Fibroblast of skin of left quadriceps (primary cell): ENCODE data around the gene IGF2R.

ENCODE experiments used
- DNase-seq, 2 experiments: peaks; one replicate each; pipeline ENCODE4 v3.0.0-alpha.2; 2013; ENCODE audit warnings: low read depth in 2 of 2

IGF2R gene

DNA sequence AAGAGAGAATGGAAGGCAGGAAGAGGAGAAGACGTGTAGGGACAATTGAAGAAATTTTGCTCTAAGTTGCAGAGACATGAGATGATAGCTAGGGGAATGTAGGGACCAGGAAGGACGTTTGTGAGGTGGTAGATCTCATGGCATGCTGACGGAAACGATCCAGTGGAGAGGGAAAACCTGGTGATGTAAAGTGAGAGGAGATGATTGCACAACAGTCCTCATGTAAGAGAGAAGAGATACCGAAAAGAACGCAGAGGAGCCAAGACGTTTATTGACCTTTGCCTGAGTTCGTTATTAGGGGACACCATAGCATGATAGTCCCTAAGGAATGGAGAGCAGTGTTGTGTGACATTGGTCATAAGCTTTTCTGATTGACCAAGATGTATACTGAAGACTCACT is 55.3 kb downstream of the IGF2R start:
- no peak for DNase-seq

DNA sequence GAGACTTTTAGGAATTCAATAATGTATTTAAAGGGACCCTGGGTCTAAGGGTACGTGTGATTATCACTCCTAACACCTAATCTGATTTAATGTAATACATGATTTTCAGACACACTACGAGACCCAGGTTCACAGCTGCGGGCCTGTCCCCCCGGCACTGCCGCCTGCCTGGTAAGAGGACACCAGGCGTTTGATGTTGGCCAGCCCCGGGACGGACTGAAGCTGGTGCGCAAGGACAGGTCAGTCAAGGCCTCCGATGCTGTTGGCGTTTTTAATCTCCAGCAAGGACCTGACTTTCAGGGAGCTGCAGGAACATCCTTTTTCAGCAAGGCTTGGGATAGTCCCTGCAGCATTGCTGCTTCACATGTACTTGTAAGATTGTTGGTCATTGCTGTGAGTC is 58.2 kb downstream of the IGF2R start:
- no peak for DNase-seq

DNA sequence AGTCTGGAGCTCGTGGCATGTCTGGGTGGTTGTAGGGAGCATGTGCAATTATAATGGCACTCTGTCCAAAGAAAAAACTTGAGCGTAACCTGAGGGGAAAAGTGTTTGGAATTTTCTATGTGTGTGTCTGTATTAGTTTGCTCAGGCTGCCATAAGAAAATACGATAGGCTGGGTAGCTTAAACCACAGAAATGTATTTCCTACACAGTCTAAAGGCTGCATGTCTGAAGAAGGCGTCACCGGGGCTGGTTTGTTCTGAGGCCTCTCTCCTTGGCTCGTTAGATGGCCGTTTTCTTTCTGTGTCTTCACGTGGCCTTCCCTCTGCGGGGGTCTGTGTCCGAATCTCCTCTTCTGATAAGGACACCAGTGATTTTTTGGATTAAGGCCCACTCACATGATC is 59.0 kb downstream of the IGF2R start:
- no peak for DNase-seq

DNA sequence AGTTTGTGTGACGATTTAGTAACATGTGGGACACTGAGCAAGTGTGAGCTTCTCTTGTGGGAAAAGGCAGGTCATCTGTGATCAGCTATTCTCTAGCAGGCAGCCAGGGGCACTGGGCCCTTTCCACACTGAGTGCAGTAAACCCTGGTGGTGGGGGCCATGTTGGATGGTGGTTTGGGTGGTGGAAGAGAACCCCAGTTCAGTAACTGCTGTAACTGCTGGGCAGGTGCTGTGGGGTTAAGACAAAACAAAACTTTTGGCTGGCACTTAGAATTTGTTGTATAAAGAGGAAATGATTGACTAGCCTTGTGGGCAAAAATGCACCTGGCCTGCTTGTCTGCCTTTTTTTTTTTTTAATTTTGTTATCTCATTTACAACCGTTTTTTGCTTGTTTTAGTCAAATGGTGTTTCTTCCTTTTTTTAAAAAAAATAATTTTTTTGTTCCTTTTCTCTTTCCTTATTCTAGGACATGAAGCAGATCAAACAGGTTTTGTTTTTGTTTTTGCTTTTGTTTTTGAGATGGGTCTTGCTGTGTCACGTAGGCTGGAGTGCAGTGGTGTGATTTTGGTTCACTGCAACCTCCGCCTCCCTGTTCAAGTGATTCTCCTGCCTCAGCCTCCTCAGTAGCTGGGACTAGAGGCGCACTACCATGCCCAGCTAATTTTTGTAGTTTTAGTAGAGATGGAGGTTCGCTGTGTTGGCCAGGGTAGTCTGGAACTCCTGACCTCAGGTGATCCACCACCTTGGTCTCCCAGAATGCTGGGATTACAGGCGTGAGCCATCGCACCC is 59.8 kb downstream of the IGF2R start:
- no peak for DNase-seq

DNA sequence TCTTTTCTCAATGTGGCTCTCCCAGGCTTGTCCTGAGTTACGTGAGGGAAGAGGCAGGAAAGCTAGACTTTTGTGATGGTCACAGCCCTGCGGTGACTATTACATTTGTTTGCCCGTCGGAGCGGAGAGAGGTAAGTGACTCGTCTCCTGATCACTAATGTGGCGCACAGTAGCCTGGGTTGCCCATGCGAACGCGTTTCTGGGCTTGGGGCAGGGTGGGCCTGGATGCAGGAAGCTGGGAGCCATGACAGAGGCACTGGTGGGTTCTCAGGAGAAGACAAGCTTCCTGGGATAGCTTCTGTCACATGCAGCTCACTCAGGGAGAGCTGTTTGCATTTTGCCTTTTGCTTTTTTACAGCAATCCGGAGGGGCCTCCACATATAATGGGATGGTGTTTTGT is 60.6 kb downstream of the IGF2R start:
- no peak for DNase-seq

DNA sequence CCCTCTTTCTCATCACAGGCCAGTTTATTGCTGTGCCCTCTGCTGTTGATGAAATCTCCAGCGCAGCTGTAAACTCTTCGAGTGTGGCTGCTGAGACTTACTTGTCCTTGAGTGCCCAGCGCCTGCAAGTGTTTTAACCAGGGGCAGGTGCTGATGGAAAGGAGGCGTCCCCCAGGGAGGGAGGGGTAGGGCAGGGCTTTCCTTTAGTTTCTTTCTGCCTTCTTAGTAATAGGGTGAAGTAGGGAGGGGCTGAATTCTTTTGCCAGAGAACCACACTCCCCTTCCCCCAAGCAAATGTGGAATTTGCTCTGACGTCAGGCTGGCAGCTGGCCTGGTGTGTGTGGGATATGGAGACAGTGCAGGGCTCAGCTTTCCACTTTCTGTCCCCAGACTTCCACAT is 61.2 kb downstream of the IGF2R start:
- peak; percentile 93 for DNase-seq

DNA sequence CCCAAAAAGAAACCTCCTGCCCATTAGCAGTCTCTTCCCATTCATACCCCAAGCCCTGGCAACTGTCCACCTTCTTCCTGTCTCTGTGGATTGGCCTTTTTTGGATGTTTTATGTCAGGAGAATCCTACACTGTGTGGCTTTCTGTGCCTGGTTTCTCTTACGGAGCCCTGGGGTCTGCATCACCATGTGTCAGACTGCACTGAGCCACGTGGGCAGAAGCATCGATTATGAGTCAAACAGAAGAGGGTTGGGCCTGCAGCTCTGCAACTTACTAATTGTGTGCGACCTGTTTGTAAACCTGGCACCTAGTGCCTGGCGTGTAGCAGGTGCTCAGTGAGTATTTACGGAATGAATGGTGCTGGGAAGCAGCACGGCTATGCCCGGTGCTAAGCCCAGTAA is 62.6 kb downstream of the IGF2R start:
- no peak for DNase-seq

DNA sequence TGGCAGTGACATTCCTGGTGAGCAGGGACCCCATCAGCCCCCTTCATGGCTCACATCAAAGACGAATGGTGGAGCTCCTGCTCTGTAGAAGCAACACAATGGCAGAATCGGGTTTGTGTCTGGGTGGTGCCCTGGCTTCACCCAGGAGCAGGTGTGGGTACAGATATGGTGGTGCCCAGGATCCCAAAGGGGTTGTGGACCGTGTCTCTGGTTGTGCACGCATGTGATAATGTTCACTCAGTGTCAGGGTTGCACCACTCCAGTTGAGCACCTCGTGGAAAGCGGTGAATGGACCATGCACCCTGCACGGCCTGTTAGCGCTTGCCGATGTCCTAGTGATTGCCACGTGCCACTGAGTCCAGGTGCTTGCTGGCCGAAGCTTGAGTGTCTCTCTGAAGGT is 63.0 kb downstream of the IGF2R start:
- DNase-seq: no peak

DNA sequence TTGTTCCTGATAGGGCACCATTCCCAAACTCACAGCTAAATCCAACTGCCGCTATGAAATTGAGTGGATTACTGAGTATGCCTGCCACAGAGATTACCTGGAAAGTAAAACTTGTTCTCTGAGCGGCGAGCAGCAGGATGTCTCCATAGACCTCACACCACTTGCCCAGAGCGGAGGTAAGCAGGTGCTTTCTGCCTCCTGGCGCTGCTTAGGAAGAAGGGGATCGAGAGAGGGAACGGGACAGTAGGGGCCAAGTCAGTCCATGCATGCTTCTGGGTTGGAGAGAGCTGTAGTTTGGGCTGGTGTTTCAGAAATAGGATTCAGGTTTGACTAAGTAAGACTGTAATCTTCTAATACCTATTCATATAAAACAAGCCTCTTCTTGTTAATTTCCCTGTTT is 63.7 kb downstream of the IGF2R start:
- no peak for DNase-seq

DNA sequence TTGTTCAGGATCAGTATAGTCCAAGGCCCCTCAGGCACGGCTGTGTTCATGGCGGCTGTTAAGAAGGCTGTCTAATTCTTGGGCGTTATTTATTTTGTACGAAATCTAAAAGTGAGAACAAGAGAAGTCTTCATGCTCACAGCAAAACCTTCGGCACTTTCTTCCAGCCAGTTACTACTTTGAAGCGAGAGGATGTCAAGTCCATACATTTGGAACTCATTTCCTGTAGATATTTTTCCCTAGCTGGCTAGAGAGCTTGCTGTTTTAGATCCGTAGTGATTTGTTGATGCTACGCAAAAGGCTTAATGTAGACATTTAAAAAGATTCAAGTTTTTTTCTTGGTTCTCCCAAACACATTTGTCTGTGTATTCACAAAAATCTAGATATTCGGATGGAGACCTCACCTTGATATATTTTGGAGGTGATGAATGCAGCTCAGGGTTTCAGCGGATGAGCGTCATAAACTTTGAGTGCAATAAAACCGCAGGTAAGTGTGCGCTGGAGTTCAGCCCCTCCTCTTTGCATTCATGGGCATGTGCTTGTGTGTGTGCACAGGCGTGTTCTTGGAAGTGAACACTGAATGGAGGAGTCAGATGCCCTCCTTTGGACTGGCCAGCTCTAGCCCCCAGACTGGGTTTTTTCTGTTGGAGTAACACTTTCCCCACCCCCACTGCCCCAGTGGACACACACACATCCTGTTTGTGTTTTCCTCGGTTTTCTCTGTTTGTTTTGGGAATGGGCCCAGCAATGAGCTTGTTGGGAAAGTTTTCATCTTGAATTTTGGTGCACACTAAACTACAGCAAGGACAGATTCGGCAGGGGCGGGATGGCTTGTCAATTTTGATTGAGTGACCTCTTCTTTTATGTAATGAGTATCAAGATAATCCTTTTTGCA is 65.4 kb downstream of the IGF2R start:
- DNase-seq: peak in 1 of 2 experiments; percentile 31

DNA sequence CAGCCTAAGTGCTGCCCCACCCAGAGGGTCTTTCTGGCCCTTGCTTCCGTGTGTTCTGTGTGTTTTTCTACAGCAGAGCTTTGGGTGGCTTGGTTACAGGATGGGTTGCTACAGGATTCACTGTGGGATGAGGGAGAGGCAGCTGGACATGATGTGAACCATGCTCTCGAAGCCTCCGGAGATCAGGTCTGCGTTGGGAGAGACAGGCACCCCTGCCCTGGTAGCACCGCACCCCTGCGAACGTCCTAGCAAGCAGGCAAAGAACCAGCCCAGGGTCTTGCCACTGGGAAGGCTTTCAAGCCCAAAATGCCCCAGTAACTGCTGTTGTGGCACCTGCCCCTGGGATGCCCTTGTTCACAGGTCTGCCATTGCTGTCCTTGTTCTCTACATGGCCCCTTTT is 66.4 kb downstream of the IGF2R start:
- no peak for DNase-seq

DNA sequence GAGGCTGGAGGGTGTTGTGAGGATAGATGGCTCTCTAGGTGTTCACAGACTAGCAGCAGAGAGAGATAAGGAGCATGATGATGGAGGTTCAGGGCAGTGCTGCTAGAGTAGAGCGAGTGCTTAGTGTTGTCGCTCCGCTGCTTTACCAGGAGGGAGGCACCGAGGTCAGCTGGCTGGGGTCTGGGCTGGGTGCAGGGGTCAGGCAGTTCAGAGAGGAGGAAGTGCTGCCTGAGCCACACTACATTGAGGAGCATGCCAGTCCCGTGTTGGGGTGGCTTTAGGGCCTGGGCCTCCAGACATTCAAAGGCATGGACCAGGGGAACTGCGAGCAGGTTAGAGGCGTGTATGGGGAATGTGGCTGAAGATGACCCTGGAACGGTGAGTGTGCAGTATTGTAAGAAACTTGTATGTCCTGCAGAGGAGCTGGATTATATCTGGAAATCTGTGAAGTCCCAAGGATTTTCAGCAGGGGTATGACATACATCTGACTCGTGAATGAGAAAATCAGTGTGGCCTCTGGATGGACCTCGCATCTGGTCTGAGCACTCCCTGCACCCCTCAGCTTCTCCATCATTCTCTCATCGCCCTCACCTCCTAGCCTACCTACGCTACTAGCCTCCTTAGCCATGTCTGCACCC is 66.9 kb downstream of the IGF2R start:
- DNase-seq: no peak

DNA sequence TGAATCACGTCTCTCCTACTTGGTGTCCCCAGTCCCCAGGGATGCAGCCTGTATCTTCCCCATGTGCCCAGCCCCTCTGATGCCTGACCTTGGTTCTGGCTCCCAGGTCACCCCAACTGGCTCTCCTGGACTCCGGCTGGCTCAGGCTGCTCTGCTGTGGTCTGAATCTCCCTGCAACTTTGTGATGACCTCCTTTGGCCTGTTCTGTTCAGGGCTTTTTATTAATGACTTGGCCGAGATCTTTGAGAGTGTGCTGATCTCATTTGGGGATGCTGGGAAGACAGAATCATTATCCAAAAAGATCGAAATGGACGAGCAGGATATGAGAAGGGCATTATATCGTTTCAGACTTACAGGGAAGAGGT is 67.4 kb downstream of the IGF2R start:
- DNase-seq: no peak

DNA sequence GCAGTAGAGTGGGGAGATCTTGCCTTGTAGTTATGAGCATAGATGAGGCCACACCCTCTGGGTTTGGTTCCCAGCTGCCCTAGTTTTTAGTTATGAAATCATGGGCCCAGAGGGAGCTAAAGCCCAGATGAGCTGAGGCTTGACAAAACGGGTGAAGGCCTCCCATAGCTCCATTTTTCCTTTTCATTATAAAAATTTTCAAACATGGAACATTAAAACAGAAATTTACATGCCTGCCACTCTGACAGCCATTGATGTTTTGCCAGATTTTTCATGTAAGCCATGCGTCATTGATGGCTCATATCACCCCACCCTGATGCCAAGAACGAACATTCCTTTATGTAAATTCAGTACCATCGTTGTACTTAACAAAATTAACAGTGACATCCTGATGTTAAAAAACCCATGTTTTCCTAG is 67.9 kb downstream of the IGF2R start:
- peak; percentile 40 to 45 for DNase-seq

DNA sequence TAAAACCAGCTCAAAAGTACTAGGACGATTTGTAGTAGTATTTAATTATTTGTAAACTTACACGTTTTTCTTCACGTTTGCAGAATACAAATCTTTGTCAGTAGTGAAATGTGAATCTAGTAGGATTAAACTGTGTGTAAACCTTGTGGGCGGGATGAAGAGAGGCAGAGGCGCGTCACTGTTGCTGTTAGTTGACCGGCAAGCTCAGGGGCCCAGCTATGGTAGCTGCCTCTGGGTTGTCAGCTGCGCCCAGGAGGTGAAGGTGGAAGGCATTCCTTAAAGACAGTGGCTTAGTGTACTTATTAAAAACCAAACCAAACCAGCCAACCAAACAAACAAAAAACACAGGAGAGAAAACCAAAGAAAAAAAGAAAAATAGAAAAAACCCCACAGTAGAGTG is 69.6 kb downstream of the IGF2R start:
- no peak for DNase-seq

DNA sequence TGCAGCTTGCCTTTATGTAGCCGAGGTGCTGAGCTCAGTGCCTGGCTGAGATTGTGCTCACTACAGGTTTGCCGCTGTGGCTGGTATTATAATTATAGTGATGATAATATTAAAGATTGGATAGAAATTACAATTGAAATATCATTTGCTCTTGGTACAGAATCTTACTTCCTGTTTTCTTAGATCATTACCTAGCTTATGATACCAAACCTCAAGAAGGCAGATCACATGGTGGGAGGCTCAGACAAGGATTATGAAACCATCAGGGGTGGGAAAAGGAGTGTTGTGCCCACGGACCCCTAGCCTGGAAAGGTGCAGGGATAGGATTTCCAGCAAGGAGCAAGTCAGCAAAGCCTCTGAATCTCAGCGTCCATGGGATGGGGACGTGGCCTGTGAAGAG is 70.6 kb downstream of the IGF2R start:
- DNase-seq: no peak

DNA sequence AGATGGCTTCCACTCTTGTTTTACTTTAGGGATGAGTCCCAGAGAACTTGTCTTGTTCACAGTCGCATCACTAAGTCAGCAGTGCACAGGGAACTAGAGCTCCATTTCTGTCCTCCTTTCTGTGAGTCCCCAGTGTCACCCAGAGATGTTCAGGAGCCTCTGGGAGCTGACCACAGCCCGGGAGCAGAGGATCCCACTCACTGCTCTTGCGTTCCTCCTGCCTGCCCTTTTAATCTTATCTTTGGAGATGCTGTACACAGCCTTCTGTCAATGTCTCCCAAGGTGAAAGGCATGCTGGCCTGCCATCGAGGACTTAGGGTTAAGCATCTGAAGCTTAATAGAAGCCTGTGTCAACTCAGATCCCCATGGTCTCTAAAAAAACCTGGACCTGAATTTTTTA is 71.2 kb downstream of the IGF2R start:
- DNase-seq: no peak

DNA sequence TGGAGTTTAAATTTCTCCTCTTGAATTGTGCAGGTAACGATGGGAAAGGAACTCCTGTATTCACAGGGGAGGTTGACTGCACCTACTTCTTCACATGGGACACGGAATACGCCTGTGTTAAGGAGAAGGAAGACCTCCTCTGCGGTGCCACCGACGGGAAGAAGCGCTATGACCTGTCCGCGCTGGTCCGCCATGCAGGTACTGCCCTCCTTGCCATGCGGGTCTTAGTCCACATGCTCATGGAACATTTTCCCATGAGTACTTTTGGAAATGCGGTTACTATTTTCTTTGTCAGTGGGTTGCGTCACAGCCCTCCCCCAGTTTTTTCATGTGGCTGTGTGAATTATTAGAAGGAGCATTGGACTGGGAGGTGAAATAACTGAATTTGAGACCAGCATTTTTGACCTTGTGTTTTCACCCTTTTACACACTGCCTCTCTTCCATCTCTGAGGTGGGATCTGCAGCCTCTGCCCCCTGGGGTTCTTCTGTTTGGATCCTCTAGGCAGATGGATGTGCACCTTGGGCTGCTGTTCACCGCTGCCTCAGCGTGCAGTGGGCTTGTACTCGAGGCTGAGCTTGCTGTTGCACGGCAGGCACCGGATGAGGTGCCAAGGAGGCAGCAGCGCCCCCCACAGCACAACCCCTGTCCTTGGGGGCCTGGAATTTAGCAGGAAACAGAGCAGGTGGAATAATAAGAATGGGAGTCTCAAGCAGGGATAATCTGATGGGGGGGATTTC is 71.8 kb downstream of the IGF2R start:
- DNase-seq: no peak

DNA sequence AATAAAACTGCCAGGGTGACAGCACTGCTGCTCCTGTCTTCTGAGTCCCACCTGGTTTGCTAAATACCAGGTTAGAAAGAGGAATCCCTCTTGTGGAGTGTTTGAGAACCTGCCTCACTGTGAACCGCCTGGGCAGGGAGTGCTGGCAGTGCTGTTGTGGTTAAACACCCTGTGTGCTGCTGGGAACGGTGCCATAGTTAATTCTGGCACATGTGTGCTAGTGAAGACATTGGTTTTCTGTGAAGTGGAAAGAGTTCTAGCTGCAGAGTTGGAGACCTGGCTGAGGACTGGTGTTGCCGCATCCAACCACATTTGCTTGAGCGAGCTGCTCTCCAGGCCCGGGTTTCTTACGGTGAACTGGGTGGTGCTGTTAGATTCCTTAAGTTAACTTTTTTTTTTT is 72.7 kb downstream of the IGF2R start:
- DNase-seq: peak; percentile 54 to 64

DNA sequence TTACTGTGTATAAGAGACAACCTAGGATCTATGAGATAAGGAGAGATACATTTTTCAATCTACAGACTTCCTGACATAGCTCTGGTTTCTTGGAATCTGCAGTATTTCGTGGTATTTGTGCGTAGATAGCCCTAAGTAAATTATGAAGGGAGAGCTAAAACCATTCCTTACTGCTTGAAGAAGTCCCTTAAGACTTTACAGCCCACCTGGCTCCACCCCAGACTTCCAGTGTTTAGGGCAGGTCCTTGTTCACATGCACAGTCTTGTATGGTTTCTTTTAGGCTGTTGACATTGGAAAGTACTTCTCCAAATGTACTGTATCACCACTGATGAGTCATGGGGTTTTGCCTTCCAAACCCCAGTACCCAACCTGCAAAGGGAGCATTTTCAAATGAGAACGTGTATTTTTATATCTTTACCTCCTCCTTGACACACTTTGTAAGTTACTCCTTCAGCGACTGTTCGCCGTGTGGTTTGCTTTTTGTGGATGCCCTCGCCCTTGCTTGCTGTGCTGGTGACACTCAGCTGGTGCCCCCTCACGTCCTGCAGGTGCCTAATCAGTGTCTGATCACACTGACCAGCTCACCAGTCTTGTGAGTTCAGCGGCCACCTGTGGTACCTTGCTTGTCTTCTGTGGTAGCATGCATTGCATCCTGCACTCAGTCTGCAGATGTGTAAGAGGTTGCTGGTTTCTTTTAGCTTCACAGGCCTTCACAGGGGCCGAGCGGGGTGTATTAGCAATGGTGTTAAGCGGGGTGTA is 73.3 kb downstream of the IGF2R start:
- DNase-seq: no peak

DNA sequence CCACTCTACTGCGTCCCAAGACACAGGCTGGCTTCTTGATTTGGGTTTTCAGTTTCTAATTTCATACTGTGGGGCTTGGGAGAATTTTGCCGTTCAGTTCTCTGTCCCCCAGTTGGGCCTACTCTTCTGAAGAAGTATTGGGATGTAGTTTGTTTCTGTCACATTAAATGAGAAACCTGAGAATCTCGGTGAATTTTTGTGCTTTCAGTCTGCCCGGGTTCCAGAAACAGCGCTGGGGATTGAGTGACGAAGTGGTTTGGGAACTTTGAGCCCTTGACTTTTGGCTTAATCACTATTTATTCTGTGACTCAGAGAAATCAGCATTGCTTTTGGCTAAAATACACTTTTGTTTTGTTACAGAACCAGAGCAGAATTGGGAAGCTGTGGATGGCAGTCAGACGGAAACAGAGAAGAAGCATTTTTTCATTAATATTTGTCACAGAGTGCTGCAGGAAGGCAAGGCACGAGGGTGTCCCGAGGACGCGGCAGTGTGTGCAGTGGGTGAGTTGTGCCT is 74.0 kb downstream of the IGF2R start:
- no peak for DNase-seq
